Central memory CD8-positive, alpha-beta T cell (primary cell): ENCODE results near the gene PCDH12.
"Not testable (repeated sequence)": the region's sequence is repeated elsewhere in the genome, so short reads cannot be mapped to it uniquely, and the experiment has no call there.

ENCODE experiments used
- ATAC-seq: fragments of 150-1000 bp; cut with Tn5 transposase; replicated peaks from 2 replicates; pipeline ENCODE4 v1.10.0; 2022; ENCODE audit warnings: mild to moderate bottlenecking, moderate FRiP score, moderate number of reproducible peaks; ENCODE audit not compliant: poor library complexity, severe bottlenecking; ENCODE audit errors: extremely low read depth
- DNase-seq, 2 donors: peaks; one replicate each; pipeline ENCODE4 v3.0.0; 2021; ENCODE audit warnings: low spot score in 2 of 2
- H3K27ac Mint-ChIP-seq: one replicate; pipeline ENCODE4 v1.8.0; 2022; ENCODE audit warnings: low read depth, mild to moderate bottlenecking, moderate library complexity, mixed read lengths
- H3K27me3 Mint-ChIP-seq: one replicate; pipeline ENCODE4 v1.8.0; 2022; ENCODE audit warnings: mixed read lengths
- H3K36me3 Mint-ChIP-seq: one replicate; pipeline ENCODE4 v1.8.0; 2022; ENCODE audit warnings: mild to moderate bottlenecking, moderate library complexity, mixed read lengths; ENCODE audit not compliant: insufficient read depth
- H3K4me1 Mint-ChIP-seq: one replicate; pipeline ENCODE4 v1.8.0; 2022; ENCODE audit warnings: mixed read lengths
- H3K4me3 Mint-ChIP-seq: one replicate; pipeline ENCODE4 v1.8.0; 2022; ENCODE audit warnings: mild to moderate bottlenecking, moderate library complexity, mixed read lengths
- H3K9me3 Mint-ChIP-seq: one replicate; pipeline ENCODE4 v1.8.0; 2022; ENCODE audit warnings: mixed read lengths

Gene PCDH12

GRCh38 chr5:141923448-141924313 lies 34.3 kb downstream of the PCDH12 start, which contains the start of gene DELE1:
Gene DELE1, plus strand, starts transcription at chr5:141923871. Its CDS starts 71 bp downstream, at chr5:141923942.
- H3K27me3 Mint-ChIP-seq, result no peaks in the 10 kb centered on the region
- no peaks in the 10 kb centered on the region for H3K9me3 Mint-ChIP-seq
- peaks cover 21% of the 10 kb centered on the region for H3K36me3 Mint-ChIP-seq
- peak within 1 kb of the TSS; percentile 85 for H3K4me3 Mint-ChIP-seq
- H3K4me1 Mint-ChIP-seq, result peaks cover 29% of the 10 kb centered on the region
- H3K27ac Mint-ChIP-seq, result peak within 1 kb of the TSS; percentile 91
- ATAC-seq (peak; percentile 98), DNase-seq (peak; percentile 80 to 84)

- not testable (repeated sequence) for DNase-seq, H3K9me3 Mint-ChIP-seq, H3K27me3 Mint-ChIP-seq
- peak; percentile 5 for ATAC-seq
- Mint-ChIP-seq H3K4me3 (peak overlapping the region; percentile 85), H3K4me1 (peaks cover 29% of the 10 kb centered on the region), H3K27ac (peak overlapping the region; percentile 91), H3K36me3 (peaks cover 21% of the 10 kb centered on the region)
These were observed 35.1 kb downstream of the PCDH12 start for GRCh38 chr5:141922827-141923447.

GRCh38 chr5:141920771-141921170 lies 37.2 kb downstream of the PCDH12 start:
- peaks cover 20% of the 10 kb centered on the region for H3K4me1 Mint-ChIP-seq
- DNase-seq (no peak), ATAC-seq (no peak)
- H3K36me3 Mint-ChIP-seq, result peaks cover 12% of the 10 kb centered on the region
- H3K27me3 Mint-ChIP-seq, result peaks cover 19% of the 10 kb centered on the region
- no peak overlapping the region for H3K27ac Mint-ChIP-seq
- H3K9me3 Mint-ChIP-seq, result no peaks in the 10 kb centered on the region
- no peak overlapping the region for H3K4me3 Mint-ChIP-seq

- DNase-seq, result no peak
- peaks cover 9% of the 10 kb centered on the region for H3K36me3 Mint-ChIP-seq
- H3K27ac Mint-ChIP-seq, result no peak overlapping the region
- no peak overlapping the region for H3K4me3 Mint-ChIP-seq
- no peak for ATAC-seq
- H3K27me3 Mint-ChIP-seq, result peaks cover 32% of the 10 kb centered on the region
- H3K4me1 Mint-ChIP-seq, result peaks cover 12% of the 10 kb centered on the region
- no peaks in the 10 kb centered on the region for H3K9me3 Mint-ChIP-seq
These were observed 38.5 kb downstream of the PCDH12 start for GRCh38 chr5:141919218-141920119.

GRCh38 chr5:141917760-141918159 lies 40.2 kb downstream of the PCDH12 start:
- Mint-ChIP-seq H3K36me3 (no peaks in the 10 kb centered on the region), H3K4me3 (no peak overlapping the region)

GRCh38 chr5:141916522-141916921 lies 41.5 kb downstream of the PCDH12 start:
- Mint-ChIP-seq H3K4me3 (no peak overlapping the region), H3K4me1 (peaks cover 6% of the 10 kb centered on the region), H3K9me3 (no peaks in the 10 kb centered on the region), H3K36me3 (no peaks in the 10 kb centered on the region), H3K27me3 (peaks cover 53% of the 10 kb centered on the region), H3K27ac (no peak overlapping the region)
- no peak for ATAC-seq
- no peak for DNase-seq

More at GRCh38 chr5:141917760-141918159, 40.2 kb downstream of the PCDH12 start:
- peaks cover 44% of the 10 kb centered on the region for H3K27me3 Mint-ChIP-seq
- H3K27ac Mint-ChIP-seq, result no peak overlapping the region
- ATAC-seq (no peak), DNase-seq (no peak)
- peaks cover 6% of the 10 kb centered on the region for H3K4me1 Mint-ChIP-seq
- no peaks in the 10 kb centered on the region for H3K9me3 Mint-ChIP-seq

GRCh38 chr5:141915881-141916336 lies 42.1 kb downstream of the PCDH12 start:
- H3K36me3 Mint-ChIP-seq, result no peaks in the 10 kb centered on the region
- no peak for DNase-seq
- ATAC-seq, result no peak
- H3K4me1 Mint-ChIP-seq, result peaks cover 6% of the 10 kb centered on the region
- no peak overlapping the region for H3K4me3 Mint-ChIP-seq
- H3K27ac Mint-ChIP-seq, result no peak overlapping the region
- peaks cover 53% of the 10 kb centered on the region for H3K27me3 Mint-ChIP-seq
- no peaks in the 10 kb centered on the region for H3K9me3 Mint-ChIP-seq

- Mint-ChIP-seq H3K9me3 (no peaks in the 10 kb centered on the region), H3K4me1 (peaks cover 6% of the 10 kb centered on the region), H3K27ac (no peak overlapping the region), H3K36me3 (no peaks in the 10 kb centered on the region), H3K27me3 (peaks cover 53% of the 10 kb centered on the region), H3K4me3 (no peak overlapping the region)
- DNase-seq (no peak), ATAC-seq (no peak)
These were observed 43.2 kb downstream of the PCDH12 start for GRCh38 chr5:141914797-141915196.

GRCh38 chr5:141914199-141914743 lies 43.7 kb downstream of the PCDH12 start:
- Mint-ChIP-seq H3K4me1 (peaks cover 6% of the 10 kb centered on the region), H3K27ac (no peak overlapping the region), H3K4me3 (no peak overlapping the region), H3K27me3 (peaks cover 53% of the 10 kb centered on the region), H3K36me3 (no peaks in the 10 kb centered on the region), H3K9me3 (no peaks in the 10 kb centered on the region)
- DNase-seq, result no peak
- peak; percentile 36 for ATAC-seq

- Mint-ChIP-seq H3K9me3 (no peaks in the 10 kb centered on the region), H3K36me3 (no peaks in the 10 kb centered on the region), H3K27me3 (peaks cover 53% of the 10 kb centered on the region), H3K27ac (no peak overlapping the region), H3K4me3 (no peak overlapping the region), H3K4me1 (peaks cover 6% of the 10 kb centered on the region)
- DNase-seq (no peak), ATAC-seq (no peak)
These were observed 44.3 kb downstream of the PCDH12 start for GRCh38 chr5:141913560-141914198.

GRCh38 chr5:141910271-141910673 lies 47.7 kb downstream of the PCDH12 start:
- DNase-seq (no peak), ATAC-seq (no peak)
- no peak overlapping the region for H3K27ac Mint-ChIP-seq
- peaks cover 33% of the 10 kb centered on the region for H3K27me3 Mint-ChIP-seq
- H3K9me3 Mint-ChIP-seq, result no peaks in the 10 kb centered on the region
- no peak overlapping the region for H3K4me3 Mint-ChIP-seq
- H3K4me1 Mint-ChIP-seq, result peaks cover 6% of the 10 kb centered on the region
- H3K36me3 Mint-ChIP-seq, result no peaks in the 10 kb centered on the region
